HG03354 (cell line): Measurements from ENCODE around the gene TP53TG5.

ENCODE experiments used
- ATAC-seq: cut with Tn5 transposase; IDR thresholded peaks from one replicate; pipeline ENCODE4 v1.9.1; 2021; ENCODE audit warnings: mild to moderate bottlenecking; ENCODE audit not compliant: unreplicated experiment, poor library complexity, severe bottlenecking

The TP53TG5 gene

DNA sequence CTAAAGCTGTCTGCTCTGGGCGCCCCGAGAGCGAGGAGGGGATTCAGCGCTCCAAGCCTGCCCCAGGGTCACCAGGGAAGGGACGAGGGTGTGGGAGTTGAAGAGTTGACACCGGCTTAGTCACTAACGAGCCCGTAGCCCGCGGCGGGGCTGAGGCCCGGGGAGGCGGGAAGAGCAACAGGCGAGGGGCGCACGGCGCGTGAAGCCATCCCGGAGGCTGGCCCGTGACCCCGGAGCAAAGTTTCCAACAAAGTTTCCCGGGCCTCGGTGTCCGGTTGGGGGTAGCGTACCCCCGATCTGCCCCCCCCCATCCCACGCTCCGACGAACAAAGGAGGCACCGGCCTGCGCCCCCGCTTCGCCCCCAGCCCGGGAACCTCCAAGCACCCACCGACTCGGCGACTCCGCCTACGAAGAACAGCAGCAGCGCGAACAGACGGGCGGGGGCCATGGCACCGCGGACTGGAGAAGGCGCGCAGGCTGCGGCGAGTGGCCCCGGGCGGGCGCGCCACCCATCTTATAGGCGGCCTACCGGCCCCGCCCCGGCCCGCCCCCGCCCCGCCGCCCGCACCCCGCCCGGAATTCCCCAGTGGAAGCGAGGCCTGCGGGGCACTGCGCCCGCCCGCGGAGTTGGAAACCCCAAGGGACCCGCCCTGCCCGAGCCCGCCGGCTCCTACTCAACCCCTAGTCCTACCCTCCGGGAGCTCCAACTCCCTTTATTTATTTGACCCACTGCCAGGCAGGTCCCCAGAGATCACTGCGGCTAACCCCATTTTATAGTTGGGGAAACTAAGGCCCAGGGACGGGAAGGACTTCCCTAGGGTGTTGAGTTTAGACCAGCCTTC, 30.0 kb downstream of the TP53TG5 start, which contains the start of gene SDC4:
SDC4 (minus strand) TSS at position 489 of the 843 bp plus-strand sequence; CDS start at position 449, 40 bp downstream.
- ATAC-seq = peak; percentile 48

DNA sequence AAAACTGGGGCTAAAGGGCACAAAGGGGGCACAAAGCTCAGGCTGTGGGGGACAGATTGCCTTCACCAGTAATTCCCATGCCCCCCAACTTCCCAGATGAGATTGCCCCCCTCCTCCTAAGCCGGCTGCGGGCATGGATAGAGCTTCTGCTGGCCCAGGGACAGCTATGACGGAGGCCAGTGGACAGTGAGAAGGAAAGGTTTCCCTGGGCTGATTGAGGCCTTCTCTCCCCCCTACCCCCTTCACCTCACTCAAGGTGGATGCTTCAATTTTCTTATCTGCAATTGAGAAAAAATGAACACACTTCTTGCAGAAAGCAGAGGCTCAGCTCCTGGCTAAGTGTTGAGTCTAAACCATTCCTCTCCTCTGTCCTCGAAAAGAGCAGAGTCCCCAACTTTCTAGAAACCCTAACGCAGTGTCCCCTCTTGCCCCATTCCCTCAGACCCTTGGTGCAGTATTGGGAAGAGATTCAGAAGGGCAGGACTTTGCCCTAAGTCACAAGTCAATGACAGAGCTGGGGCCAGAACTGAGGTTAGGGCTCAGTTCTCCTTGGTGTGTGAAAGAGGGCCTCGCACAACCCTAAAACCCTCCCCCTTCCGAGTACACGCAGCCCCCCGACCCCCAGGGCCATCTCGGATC, 30.7 kb downstream of the TP53TG5 start:
- ATAC-seq = no peak

DNA sequence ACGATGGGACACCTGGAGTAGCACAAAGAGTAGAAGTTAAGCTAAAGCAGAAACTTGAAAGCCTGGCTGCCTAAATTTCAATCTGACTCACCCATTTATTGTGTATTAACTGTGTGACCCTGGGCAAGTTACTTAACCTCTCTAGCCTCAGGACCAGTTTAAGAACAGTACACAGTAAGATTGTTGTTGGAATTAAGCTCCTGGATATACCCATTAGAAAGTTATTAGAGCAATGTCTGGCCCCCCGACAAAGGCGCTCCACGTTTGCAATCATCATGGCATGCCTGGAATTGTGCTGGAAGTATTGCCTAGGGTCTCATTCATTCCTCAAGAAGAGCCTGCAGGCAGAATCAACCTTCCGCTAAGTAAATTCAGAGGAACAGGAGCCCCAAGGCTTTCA, 31.3 kb downstream of the TP53TG5 start:
- ATAC-seq = no peak

DNA sequence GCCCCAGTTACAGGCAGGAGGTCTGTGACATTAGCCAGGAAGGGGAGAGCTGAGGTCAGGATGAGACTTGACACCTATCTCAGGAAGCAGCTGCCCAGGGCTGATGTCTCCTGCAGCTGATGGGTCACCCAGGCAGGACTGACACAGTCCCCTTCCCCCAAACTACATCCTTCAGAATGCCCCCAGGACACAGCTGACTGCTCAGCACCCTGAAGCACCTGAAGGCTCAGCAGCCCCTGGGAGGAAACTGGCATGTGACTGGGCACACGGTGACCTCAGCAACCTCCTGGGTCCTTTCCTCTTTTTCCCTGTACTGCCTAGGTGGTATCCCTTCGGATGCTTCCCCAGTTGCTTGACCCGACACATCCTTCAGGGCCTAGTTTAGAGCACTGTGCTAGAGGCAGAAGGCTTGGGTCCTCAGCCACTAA, 31.8 kb downstream of the TP53TG5 start:
- ATAC-seq = no peak

DNA sequence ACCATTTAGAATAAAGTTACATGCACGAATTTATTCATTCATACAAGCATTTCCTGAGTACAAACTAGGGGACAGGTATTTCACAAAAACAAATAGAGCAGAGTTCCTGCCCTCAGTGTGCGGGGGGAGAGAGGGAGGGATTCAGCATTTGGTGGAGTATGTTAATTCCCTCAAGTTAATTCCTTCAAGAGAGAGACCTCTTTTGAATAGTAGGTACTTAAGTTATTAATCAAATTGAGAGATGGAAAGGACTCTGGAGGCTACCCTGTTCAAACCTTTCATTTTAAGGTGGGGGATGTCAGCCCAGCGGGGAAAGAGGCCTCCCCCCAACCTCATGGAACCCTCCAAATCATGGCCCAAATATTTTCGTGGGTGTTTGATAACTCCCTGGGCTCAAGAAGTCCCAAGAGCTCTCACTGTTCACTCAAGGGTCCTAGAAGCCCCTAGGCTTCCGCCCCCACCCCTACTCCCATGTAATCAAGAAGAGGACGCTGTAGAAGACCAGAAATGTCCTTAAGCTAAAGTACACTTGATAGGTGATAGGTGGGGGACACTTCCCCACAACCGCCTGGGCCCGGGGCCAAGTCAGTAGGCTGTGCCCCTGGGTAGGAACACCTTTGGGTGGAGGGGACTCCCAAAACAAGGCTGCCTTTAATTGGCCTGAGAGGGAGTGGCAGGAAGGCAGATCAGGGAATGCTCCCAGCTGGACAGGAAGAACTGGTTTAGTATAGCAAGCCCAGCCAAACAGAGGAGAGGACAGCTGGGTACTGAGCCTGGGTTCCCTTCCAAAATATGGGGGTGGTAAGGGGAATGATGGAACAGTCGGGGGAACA, 32.8 kb downstream of the TP53TG5 start:
- no peak for ATAC-seq

DNA sequence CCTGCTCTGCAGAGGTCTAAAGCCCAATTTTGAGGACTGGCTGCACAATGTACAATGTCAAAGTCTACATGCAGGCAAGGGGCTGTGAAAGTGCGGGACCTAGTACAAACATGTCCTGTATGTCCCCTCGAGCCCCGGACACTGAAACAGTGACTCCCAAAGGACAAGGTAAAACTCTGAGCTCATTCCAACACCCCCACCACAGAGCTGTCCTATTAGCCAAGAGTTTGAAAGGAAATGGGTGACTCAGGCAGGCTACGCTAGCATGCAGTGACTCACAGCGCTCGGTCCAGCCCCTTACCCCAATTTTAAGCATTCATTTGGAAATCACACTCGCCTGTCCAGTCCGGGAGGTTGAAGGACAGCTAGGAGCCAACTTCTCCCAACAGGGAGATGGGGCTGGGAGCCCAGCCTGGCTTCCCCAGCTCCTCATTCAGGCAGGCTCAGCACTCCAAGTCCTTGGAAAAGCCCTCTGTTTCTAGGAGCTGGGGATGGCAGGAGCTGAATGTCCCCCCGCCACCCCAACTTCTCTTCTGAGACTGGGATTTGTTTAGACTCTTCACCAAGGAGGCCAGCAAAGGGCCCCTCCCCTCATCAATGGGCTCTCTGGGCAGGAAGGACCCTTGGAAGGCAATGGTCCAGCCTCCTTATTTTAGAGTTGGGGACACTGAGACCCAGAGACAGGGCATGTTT, 33.8 kb downstream of the TP53TG5 start:
- no peak for ATAC-seq

DNA sequence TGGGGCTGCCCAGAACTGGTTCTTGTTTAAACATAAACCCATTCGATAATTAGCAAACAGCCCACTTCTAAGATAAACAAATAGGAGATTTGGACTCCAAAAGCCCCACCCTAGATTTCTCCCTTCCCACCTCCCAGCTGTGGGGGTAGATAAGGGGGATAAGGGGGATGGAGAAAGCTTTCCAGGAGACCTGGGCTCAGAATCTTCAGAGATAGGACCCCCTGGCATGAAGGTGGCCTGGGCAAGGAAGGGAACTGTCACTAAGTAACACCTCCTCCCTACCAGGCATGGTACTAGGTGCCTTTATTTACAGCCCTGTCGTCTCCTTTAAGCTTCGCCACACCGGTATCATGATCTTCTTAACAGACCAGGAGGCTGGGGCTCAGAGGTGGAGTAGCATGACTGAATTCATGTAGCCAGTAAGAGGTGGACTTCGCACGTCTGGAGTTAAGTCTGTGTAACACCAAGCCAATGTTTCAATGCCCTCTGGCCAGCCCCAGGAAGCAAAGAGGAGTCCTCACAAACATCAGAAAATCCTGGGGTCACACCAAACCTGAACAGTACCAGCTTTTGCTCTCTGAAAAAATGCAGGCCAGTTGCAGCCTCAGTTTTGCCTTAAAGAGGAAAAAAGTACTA, 34.5 kb downstream of the TP53TG5 start:
- ATAC-seq = no peak

DNA sequence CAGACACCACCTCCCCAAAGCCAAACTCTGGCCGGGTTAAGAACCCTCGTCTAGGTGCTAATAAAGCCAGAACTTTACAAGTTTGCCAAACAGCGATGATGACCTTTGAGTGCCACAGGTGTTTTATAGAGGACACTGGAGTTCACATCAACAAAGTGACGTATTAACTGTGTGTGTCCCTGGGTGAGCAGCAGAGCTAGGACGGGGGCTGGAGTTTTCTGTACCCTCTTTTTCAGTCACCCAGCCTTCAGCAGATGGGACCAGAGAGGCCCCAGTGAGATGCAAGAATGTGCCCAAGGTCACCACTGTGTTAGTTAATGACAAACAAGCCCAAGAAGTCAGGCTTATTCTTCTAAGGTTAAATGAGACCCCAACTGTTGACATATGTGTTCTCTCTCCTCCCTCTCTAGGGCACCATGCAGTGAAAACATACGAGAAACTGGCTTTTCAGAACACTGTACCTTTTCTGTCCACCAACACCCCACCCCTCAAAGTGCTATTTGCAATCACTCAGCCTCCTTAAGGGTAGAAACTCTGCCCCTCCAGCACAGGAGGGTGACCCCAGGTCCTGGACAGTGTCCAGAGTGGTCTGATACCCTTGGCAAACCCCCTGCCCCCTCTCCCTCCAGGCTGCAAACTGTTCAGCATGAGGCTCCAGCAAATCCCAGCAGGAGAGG, 35.1 kb downstream of the TP53TG5 start:
- no peak for ATAC-seq

DNA sequence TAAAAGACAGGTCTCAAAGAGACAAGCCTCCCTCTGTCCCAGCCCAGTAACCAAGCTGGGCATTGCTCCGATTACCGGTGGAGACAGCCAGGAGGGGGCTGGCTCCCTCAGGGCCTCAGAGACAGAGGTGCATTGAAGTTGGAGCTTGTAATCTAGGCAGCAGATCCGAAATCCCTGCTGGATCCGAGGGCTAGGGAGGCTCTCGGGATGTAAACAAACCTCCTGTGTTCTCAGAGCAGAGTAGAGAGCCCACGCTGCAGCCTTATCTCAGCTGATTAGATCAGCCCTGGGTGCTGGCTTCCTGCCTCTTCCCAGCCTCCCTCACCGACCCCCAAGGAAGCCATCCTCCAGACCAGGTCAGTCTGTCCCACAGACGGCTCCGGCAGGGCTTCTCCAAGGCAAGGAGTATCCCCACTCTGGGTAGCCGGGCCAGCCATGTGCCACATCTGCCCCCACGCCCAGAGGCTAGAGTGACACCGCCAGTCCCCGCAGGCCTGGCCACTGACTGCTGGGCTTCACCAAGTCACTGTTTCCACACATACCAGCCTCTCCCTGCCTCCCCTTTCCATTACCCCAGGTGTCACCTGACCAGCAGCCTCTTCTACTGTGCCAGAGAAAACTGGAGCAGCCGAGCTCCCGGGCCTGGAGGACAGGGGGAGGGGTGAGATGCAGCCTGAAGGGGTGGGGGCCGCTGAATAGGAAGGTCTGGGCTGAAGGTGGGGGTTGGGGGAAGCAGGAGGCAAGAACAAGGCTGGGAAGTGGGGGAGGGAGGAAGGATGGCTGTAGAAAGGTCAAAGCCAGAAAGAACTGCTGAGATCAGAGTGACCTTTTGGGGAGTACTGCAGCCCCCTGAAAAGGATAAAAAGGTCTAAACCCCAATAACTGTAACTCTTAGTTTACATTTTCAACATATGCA, 35.9 kb downstream of the TP53TG5 start:
- no peak for ATAC-seq

DNA sequence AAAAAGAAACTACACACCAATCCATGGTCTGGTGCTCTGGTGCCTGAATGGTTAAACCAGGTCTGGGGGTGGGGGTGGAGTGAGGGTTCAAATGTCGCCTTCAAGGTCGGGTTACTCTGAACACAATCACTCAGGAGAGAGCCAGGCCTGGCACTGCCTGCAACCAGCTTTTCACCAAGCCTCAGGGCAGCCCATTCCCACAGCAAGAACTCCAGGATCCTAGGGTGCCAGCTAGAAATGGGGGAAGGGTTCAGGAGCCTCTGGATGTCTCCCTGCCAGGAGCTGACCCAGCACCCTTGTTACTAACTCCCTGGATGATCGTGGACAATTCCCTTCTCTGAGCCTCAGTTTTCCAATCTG, 36.6 kb downstream of the TP53TG5 start:
- ATAC-seq = no peak

DNA sequence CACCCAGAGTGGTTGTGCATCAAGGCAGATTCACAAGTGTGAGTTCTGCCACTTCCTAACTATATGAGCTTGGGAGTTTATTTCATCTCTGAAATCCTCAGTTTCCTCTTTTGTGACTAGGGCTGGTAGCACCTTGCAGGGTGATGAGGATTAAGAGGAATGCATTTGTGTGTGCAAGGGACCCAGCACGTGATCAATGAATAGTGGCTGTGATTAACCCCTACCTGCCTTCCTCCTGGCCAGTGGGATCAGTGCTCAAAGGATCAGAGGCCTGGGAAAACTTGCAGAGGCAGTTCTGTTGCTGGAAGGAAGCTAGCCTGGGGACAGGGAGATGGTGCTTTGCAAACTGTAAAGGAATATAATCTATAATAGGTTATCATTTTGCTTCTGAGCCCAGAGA, 37.2 kb downstream of the TP53TG5 start:
- no peak for ATAC-seq

DNA sequence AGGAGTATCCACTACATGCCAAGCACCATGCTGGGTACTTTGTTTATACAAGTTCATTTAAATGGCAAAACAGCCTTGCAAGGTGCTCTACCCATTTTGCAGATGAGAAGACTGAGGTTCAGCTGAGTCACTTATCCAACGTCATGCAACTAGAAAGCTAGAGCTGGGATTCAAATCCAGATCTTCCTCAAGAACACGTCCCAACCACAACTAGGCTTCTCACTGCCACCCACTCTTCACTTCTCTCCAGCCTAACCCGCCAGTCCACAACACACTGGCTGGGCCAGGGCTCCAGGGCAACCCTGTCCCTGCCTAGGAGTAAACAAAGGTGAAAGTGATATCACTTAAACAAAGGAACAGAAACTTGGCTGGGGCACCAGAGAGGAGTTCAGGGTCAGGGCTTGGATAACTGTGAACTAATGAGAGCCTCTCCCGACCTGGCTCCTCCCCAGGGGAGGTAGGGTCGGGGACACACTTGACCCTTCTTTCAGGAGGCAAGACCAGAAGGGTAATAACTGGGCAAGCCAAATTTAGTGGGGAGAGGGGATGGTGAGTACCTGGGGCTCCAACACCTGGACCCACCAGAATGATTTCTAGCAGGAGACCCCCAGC, 37.8 kb downstream of the TP53TG5 start:
- no peak for ATAC-seq

DNA sequence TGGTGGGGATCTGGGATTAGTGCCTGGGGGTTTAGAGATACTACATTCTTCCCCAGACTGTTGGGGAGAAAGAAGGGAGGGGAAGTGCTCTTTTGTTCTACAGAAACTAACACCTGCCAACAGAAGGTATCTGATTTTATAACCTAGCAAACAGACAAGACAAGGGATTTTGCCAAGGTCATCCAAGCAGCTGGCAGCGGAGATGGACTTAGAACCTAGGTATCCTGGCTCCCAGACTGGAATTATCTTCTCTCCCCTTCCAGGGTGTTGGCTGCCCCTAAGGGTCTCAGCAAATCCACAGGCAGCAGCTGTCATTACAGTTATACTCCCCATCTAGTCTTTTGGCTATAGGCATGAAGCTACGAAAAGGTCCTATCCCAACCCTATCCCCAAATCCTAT, 38.3 kb downstream of the TP53TG5 start:
- no peak for ATAC-seq

DNA sequence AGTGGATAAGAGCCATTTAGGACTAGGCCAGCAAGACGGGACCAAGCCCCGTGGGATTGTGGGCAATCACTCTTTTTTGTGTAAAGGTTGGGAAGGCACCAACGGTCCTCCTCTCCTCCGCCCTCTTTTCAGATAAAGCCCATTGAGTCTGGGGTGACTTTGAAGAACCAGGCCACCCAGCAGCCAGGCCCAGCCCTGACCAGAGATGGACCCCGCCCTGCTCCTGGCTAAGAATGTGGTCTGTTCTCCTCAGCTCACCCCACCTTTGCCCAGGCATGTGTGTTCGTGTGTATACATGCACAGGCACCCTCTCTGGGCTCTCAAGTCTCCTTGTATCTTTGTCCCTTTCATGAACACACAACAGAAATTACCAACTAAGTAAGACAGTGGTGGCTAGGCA, 39.0 kb downstream of the TP53TG5 start:
- ATAC-seq = no peak

DNA sequence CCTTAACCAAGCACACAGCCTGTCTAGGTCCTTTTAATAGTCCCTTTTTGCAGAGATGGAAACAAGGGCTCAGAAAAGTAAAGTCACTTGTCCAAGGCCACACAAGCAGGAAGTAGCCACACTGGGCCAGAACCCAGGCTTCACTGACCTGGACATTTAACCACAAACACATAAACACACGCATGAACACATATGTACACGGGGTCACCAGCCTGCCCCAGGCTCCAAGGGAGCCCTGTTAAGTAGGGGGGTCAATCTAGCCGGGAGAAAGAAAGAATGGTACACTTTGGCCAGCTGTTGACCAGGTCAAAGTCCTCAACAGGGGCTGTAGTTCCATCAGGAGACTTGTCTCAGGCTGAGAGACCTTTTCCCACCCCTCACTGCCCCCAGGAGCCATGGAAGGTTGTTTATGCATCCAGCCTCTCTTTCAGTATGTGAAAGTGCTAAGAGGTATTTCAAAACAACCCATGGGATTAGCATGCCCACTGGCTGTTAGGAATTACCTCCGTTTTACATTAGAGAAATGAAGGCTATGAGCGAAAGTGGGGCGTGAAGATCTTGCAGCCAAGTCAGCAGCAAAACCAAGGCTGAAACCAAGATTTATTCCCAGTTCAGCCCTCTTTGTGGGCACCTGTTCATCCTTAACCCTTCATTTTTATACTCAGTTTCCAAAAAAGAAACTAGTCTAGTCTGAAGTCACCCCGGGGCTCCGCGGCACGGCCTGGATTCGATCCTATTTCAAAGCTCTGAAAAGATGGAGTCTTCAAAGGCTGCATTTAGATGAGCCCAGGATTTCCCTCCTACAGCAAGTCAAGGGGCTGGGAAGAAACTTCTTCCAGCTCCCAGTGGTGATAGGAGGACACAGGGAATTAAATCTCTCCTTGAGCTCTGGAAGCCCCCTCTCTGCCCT, 39.7 kb downstream of the TP53TG5 start:
- no peak for ATAC-seq

DNA sequence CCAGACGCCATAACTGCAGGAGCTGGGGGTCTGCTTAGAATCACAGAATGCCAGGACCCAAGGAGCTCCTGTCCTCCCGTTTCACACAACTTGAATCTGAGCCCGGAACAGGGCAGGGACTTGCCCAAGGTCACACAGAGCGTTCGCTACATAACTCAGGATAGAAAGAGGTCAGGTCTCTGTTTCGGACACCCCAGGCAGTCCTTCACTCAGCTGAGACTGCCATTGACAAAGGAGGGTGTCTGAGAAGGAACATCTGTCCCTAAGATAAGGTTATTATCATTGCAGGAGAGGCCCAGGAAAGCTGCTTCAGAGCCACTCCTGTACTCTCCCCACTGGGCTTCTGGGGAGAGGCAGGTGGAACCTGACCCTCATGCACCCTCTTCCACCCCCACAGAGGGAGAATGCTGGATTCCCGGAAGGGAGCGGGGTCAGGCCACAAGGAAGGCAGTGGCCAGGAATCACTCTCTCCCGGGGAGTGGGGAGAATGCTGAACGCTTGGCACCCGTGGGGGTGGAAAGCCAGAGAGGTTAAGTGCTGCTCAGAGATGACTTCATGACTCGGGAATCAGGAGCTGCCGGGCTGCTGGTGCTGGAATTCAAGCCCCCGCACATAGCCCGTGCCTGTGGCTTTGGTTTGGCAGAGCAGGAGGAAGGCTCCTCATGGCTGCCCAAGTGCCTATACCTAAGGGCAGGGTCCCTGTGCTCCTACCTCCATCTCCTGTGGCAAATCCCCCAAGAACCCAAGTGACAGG, 40.6 kb downstream of the TP53TG5 start:
- no peak for ATAC-seq
